SK-N-SH (cell line): ENCODE data around the gene GALT. TPM values are rescaled to one million over a fixed set of nuclear protein-coding genes. Genes with fewer than 3 reads are reported as not detected.

Experiments
- CTCF ChIA-PET: fragments of 300-600, 350-600 bp; formaldehyde crosslinking; extraction: SDS; loops from one replicate; lab custom pipeline; 2021; lab: Yijun Ruan, JAX
- POLR2A ChIA-PET: fragments of 350-600 bp; sonication (Branson Sonifier 250); formaldehyde crosslinking; extraction: SDS; loops from one replicate; lab custom pipeline; 2020; ENCODE audit warnings: antibody characterized with exemption, inconsistent platforms; lab: Yijun Ruan, JAX
- DNase-seq: peaks from one replicate; pipeline ENCODE4 v3.0.0; 2012
- H2AFZ ChIP-seq: fragments of 200-600 bp; sonication (generic); 2 replicates; pipeline ENCODE4 v1.8.1; 2016; ENCODE audit warnings: antibody characterized with exemption, mild to moderate bottlenecking, low read depth
- H3F3A ChIP-seq: fragments of 200-600 bp; sonication (generic); replicated peaks from 2 replicates; pipeline ENCODE3; 2016; ENCODE audit warnings: antibody characterized with exemption, mild to moderate bottlenecking; ENCODE audit not compliant: insufficient read depth
- H3K27ac ChIP-seq, 2 experiments: fragments of 200-500 bp in 1 of 2; fragments of 200-600 bp in 1 of 2; sonication (Bioruptor generic) in 1 of 2; sonication (generic), shearing (Covaris generic) in 1 of 2; 2 replicates each; pipeline versions ENCODE4 v1.5.1 to v1.6.1; 2014 to 2016; ENCODE audit warnings: low read depth in 2 of 2, inconsistent platforms in 1 of 2, low read length in 1 of 2, mild to moderate bottlenecking in 1 of 2, mixed read lengths in 1 of 2
- H3K27me3 ChIP-seq: fragments of 200-600 bp; sonication (generic), shearing (Covaris generic); 2 replicates; pipeline ENCODE4 v1.6.1; 2016; ENCODE audit warnings: mixed run types; ENCODE audit not compliant: insufficient read depth
- H3K36me3 ChIP-seq, 2 experiments: fragments of 200-500 bp in 1 of 2; fragments of 200-600 bp in 1 of 2; sonication (Bioruptor generic) in 1 of 2; sonication (generic) in 1 of 2; replicated peaks in 1 of 2; 2 replicates each; pipeline versions ENCODE3 to v1.5.1; 2014 to 2016; ENCODE audit warnings: low read length in 1 of 2, mild to moderate bottlenecking in 1 of 2; ENCODE audit not compliant: insufficient read depth in 2 of 2, control insufficient read depth in 1 of 2
- H3K4me1 ChIP-seq, 2 experiments: fragments of 200-500 bp in 1 of 2; fragments of 200-600 bp in 1 of 2; sonication (Bioruptor generic) in 1 of 2; sonication (generic), shearing (Covaris generic) in 1 of 2; 2 replicates each; pipeline versions ENCODE4 v1.5.1 to v1.6.1; 2014 to 2016; ENCODE audit warnings: low read depth in 1 of 2, low read length in 1 of 2, mixed run types in 1 of 2; ENCODE audit not compliant: insufficient read depth in 2 of 2, control insufficient read depth in 1 of 2
- H3K4me2 ChIP-seq: fragments of 200-600 bp; sonication (generic), shearing (Covaris generic); 2 replicates; pipeline ENCODE4 v1.6.1; 2017; ENCODE audit warnings: mixed run types
- H3K4me3 ChIP-seq, 2 experiments: fragments of 200-500 bp in 1 of 2; fragments of 200-600 bp in 1 of 2; sonication (Bioruptor generic) in 1 of 2; sonication (generic), shearing (Covaris generic) in 1 of 2; 2 replicates each; pipeline versions ENCODE4 v1.5.1 to v1.8.1; 2014 to 2016; ENCODE audit warnings: low read depth in 2 of 2, inconsistent platforms in 1 of 2, low read length in 1 of 2, mild to moderate bottlenecking in 1 of 2, mixed read lengths in 1 of 2, moderate library complexity in 1 of 2
- H3K79me2 ChIP-seq: fragments of 200-600 bp; sonication (generic); 2 replicates; pipeline ENCODE4 v1.8.1; 2017; ENCODE audit warnings: mild to moderate bottlenecking; ENCODE audit not compliant: insufficient read depth
- H3K9ac ChIP-seq: fragments of 200-600 bp; sonication (generic); 2 replicates; pipeline ENCODE4 v1.6.1; 2017; ENCODE audit warnings: mixed run types
- H3K9me2 ChIP-seq: fragments of 200-600 bp; sonication (generic); 2 replicates; pipeline ENCODE4 v1.6.1; 2017; ENCODE audit warnings: mixed run types
- H3K9me3 ChIP-seq: fragments of 200-600 bp; sonication (generic); 2 replicates; pipeline ENCODE4 v1.6.1; 2017; ENCODE audit warnings: mixed run types, mild to moderate bottlenecking, moderate library complexity
- H4K20me1 ChIP-seq: fragments of 200-600 bp; sonication (generic); 2 replicates; pipeline ENCODE4 v1.6.1; 2017; ENCODE audit warnings: mild to moderate bottlenecking, mixed run types; ENCODE audit not compliant: insufficient read depth
- CHD2 ChIP-seq: fragments of 150-350 bp; IDR thresholded peaks from 2 replicates; pipeline ENCODE4 v1.6.1; 2018; ENCODE audit warnings: low read length; ENCODE audit not compliant: partially characterized antibody
- EP300 ChIP-seq, 2 experiments: IDR thresholded peaks; 2 replicates each; pipeline versions ENCODE4 v1.4.0 to v1.6.1; 2012; ENCODE audit warnings: borderline replicate concordance in 1 of 2, low read depth in 1 of 2, low read length in 1 of 2
- EZH2phosphoT487 ChIP-seq: fragments of 200-600 bp; sonication (generic); IDR thresholded peaks from 2 replicates; pipeline ENCODE4 v1.6.1; 2017; ENCODE audit warnings: low read depth, mixed run types, mild to moderate bottlenecking, antibody characterized with exemption, moderate library complexity, borderline replicate concordance
- FOXJ3 ChIP-seq: sonication (generic); formaldehyde crosslinking; IDR thresholded peaks from 2 replicates; pipeline ENCODE4 v1.5.1; 2020; ENCODE audit warnings: mild to moderate bottlenecking, missing genetic modification reagents
- GABPA ChIP-seq: IDR thresholded peaks from 2 replicates; pipeline ENCODE4 v1.4.0; 2012; ENCODE audit warnings: low read depth, mild to moderate bottlenecking
- JUND ChIP-seq: IDR thresholded peaks from 2 replicates; pipeline ENCODE4 v1.4.0; 2012
- NFIC ChIP-seq: IDR thresholded peaks from 2 replicates; pipeline ENCODE4 v1.4.0; 2012; ENCODE audit warnings: borderline replicate concordance
- NRF1 ChIP-seq: IDR thresholded peaks from 2 replicates; pipeline ENCODE4 v1.6.1; 2012; ENCODE audit warnings: low read depth, mild to moderate bottlenecking, low read length
- POLR2AphosphoS5 ChIP-seq: IDR thresholded peaks from 2 replicates; pipeline ENCODE4 v1.6.1; 2012; ENCODE audit warnings: low read depth, low read length
- RAD21 ChIP-seq: IDR thresholded peaks from 2 replicates; pipeline ENCODE4 v1.6.1; 2012; ENCODE audit warnings: mild to moderate bottlenecking, low read length
- RCOR1 ChIP-seq: fragments of 150-350 bp; IDR thresholded peaks from 2 replicates; pipeline ENCODE4 v1.6.1; 2017; ENCODE audit warnings: antibody characterized with exemption, low read length
- RFX5 ChIP-seq: IDR thresholded peaks from 2 replicates; pipeline ENCODE4 v1.6.1; 2012; ENCODE audit warnings: mild to moderate bottlenecking, improper control_type of control experiment, low read length
- SIN3A ChIP-seq: IDR thresholded peaks from 2 replicates; pipeline ENCODE4 v1.6.1; 2012; ENCODE audit warnings: low read depth, mild to moderate bottlenecking, low read length, moderate library complexity, borderline replicate concordance
- SMC3 ChIP-seq: IDR thresholded peaks from 2 replicates; pipeline ENCODE4 v1.6.1; 2012; ENCODE audit warnings: low read depth, low read length, improper control_type of control experiment
- TCF12 ChIP-seq: IDR thresholded peaks from 2 replicates; pipeline ENCODE4 v1.4.0; 2012
- YY1 ChIP-seq: IDR thresholded peaks from 2 replicates; pipeline ENCODE4 v1.4.0; 2012; ENCODE audit warnings: low read depth, mild to moderate bottlenecking
- WGBS: methylation state at CpG from one replicate; pipeline ENCODE4 v1.1.6; 2017; ENCODE audit warnings: low lambda C conversion rate; 5-methylcytosine and 5-hydroxymethylcytosine counted together
- polyA plus RNA-seq, 3 experiments: library from polyadenylated mRNA; depleted of rRNA; stranded (reverse); fragments of >200 nt; gene quantifications; 2 replicates each; pipeline ENCODE4 v1.2.3, GENCODE V29; 2012
- TF ChIP-seq, protein P1 (sequence below): IDR thresholded peaks from 2 replicates; pipeline ENCODE4 v1.6.1; 2012; ENCODE audit warnings: mild to moderate bottlenecking, low read depth, low read length, moderate library complexity
- TF ChIP-seq, protein P2 (sequence below): IDR thresholded peaks from 2 replicates; pipeline ENCODE4; 2012

The GALT gene
- polyA plus RNA-seq, 1 of the 3 experiments (the other 2 are of a cell fraction): 45.9 TPM

DNA sequence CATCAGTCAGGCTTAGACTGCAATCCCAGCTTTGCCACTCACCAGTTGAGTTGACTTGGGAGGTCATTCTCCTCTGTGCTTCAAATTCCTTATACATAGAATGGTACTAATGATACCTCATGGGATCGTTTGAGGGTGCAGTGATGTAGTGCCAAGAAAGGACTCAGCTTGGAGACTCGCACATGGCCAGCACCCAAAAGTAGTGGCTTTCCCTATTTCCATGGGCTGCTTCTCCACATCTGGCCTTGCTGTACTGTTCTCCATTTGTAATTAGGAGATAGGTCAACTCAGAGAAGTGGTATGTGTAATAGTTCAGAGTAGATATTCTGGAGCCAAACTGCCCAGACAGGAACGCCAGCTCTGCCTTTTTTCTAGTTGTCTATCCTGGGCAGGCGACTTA lies 39.1 kb downstream of the GALT start:
- Histone ChIP-seq H3F3A (no peaks in the 10 kb centered on the region), H3K9me3 (no peaks in the 10 kb centered on the region), H3K9me2 (no peaks in the 10 kb centered on the region), H3K9ac (no peak overlapping the region), H3K27ac (no peak overlapping the region), H4K20me1 (no peaks in the 10 kb centered on the region), H3K4me2 (no peak overlapping the region), H3K4me1 (no peaks in the 10 kb centered on the region), H3K27me3 (no peaks in the 10 kb centered on the region), H3K36me3 (no peaks in the 10 kb centered on the region), H3K79me2 (no peaks in the 10 kb centered on the region), H3K4me3 (no peak overlapping the region), H2AFZ (no peak overlapping the region)
- TF ChIP-seq JUND: no peak
- no peak for TF ChIP-seq FOXJ3 (CRISPR knock-in tag)
- no peak for TF ChIP-seq CHD2
- TF ChIP-seq EZH2phosphoT487: no peak
- TF ChIP-seq GABPA: no peak
- no peak for TF ChIP-seq NRF1
- TF ChIP-seq, protein P1, sequence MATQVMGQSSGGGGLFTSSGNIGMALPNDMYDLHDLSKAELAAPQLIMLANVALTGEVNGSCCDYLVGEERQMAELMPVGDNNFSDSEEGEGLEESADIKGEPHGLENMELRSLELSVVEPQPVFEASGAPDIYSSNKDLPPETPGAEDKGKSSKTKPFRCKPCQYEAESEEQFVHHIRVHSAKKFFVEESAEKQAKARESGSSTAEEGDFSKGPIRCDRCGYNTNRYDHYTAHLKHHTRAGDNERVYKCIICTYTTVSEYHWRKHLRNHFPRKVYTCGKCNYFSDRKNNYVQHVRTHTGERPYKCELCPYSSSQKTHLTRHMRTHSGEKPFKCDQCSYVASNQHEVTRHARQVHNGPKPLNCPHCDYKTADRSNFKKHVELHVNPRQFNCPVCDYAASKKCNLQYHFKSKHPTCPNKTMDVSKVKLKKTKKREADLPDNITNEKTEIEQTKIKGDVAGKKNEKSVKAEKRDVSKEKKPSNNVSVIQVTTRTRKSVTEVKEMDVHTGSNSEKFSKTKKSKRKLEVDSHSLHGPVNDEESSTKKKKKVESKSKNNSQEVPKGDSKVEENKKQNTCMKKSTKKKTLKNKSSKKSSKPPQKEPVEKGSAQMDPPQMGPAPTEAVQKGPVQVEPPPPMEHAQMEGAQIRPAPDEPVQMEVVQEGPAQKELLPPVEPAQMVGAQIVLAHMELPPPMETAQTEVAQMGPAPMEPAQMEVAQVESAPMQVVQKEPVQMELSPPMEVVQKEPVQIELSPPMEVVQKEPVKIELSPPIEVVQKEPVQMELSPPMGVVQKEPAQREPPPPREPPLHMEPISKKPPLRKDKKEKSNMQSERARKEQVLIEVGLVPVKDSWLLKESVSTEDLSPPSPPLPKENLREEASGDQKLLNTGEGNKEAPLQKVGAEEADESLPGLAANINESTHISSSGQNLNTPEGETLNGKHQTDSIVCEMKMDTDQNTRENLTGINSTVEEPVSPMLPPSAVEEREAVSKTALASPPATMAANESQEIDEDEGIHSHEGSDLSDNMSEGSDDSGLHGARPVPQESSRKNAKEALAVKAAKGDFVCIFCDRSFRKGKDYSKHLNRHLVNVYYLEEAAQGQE: no peak
- TF ChIP-seq YY1: no peak
- ChIA-PET CTCF (interaction anchor here (0.9 to 5.1 kb wide), 4 partner anchors 10 to 184 kb away, joined by 3 to 43 read pairs (median 8); no protein-coding TSS in a partner anchor), POLR2A (no interaction called here)
- 98% methylated on average over 4 of the region's 4 CpGs for WGBS
- DNase-seq: no peak

DNA sequence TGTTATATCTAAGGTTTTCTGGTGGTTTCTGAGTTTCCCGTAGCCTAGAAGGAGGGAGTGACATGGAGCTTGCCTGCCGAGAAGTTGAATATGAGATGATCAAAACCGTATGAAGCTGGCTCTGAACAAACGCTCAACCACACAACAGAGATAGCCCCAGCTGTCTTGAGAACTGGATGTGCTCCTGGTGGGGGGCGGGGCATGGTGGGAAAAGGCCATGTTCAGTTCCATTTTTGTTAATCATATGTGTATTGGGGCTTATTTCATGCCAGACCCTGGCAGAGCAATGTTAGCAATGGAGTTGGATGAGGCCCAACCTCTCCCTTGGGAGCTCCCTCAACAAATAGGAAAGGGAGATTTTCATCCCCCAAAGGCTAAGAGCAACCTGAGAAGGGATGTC lies 39.8 kb downstream of the GALT start:
- TF ChIP-seq RAD21 (no peak), RFX5 (no peak), SIN3A (no peak), EP300 (IDR thresholded peaks at IDR 0.05; ENCODE audit: borderline replicate concordance in 1 of 2, low read depth in 1 of 2, low read length in 1 of 2) (no peak), TCF12 (no peak), EZH2phosphoT487 (no peak), SMC3 (no peak), JUND (no peak), RCOR1 (no peak), GABPA (no peak), POLR2AphosphoS5 (no peak), NFIC (no peak)
- TF ChIP-seq, protein P2, sequence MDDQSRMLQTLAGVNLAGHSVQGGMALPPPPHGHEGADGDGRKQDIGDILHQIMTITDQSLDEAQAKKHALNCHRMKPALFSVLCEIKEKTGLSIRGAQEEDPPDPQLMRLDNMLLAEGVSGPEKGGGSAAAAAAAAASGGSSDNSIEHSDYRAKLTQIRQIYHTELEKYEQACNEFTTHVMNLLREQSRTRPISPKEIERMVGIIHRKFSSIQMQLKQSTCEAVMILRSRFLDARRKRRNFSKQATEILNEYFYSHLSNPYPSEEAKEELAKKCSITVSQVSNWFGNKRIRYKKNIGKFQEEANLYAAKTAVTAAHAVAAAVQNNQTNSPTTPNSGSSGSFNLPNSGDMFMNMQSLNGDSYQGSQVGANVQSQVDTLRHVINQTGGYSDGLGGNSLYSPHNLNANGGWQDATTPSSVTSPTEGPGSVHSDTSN: no peak
- TF ChIP-seq, protein P1: no peak
- Histone ChIP-seq H3K79me2 (no peaks in the 10 kb centered on the region), H2AFZ (no peak overlapping the region), H3K9me2 (no peaks in the 10 kb centered on the region), H3F3A (no peaks in the 10 kb centered on the region), H3K9ac (no peak overlapping the region), H3K36me3 (no peaks in the 10 kb centered on the region), H3K4me3 (no peak overlapping the region), H3K27ac (no peak overlapping the region), H3K4me2 (no peak overlapping the region), H3K27me3 (no peaks in the 10 kb centered on the region), H4K20me1 (no peaks in the 10 kb centered on the region), H3K9me3 (no peaks in the 10 kb centered on the region), H3K4me1 (no peaks in the 10 kb centered on the region; a peak in 1 of 4 replicates)
- WGBS: 89% methylated on average over 5 of the region's 5 CpGs
- ChIA-PET CTCF (interaction anchor here (0.9 to 5.1 kb wide), 5 partner anchors 11 to 185 kb away, joined by 3 to 43 read pairs (median 4); no protein-coding TSS in a partner anchor), POLR2A (interaction anchor here (0.7 kb wide), 1 partner anchor 14 kb away, joined by 3 read pairs; no protein-coding TSS in a partner anchor)
- DNase-seq: no peak
